ENCODE measurements around the gene ZNF654.

Gene ZNF654

GRCh38 chr3:88084097-88084501 is 25.0 kb downstream of the ZNF654 start:
- no peak for TF ChIP-seq CTCF (conservative IDR thresholded peaks at IDR 0.05)
- TF ChIP-seq ZFX (IDR thresholded peaks at IDR 0.05), result no peak

GRCh38 chr3:88090681-88091080 is 31.6 kb downstream of the ZNF654 start:
- no peak overlapping the region for H3K27ac ChIP-seq
- TF ChIP-seq ZFX (IDR thresholded peaks at IDR 0.05), result no peak
- no peak for TF ChIP-seq CTCF (conservative IDR thresholded peaks at IDR 0.05)

More at GRCh38 chr3:88084097-88084501, 25.0 kb downstream of the ZNF654 start:
- no peak overlapping the region for H3K27ac ChIP-seq

- H3K27ac ChIP-seq, result no peak overlapping the region
- no peak for TF ChIP-seq ZFX (IDR thresholded peaks at IDR 0.05)
- TF ChIP-seq CTCF (conservative IDR thresholded peaks at IDR 0.05), result no peak
These were observed 33.2 kb downstream of the ZNF654 start for GRCh38 chr3:88092270-88092669.

- H3K27ac ChIP-seq, result no peak overlapping the region
- TF ChIP-seq CTCF (conservative IDR thresholded peaks at IDR 0.05) (no peak; the same call in 1 of the 2 replicates), ZFX (IDR thresholded peaks at IDR 0.05) (no peak)
These were observed 34.2 kb downstream of the ZNF654 start for GRCh38 chr3:88093266-88093665.

GRCh38 chr3:88101142-88101541 is 42.1 kb downstream of the ZNF654 start:
- H3K27ac ChIP-seq, result no peak overlapping the region
- TF ChIP-seq ZFX (IDR thresholded peaks at IDR 0.05) (no peak), CTCF (conservative IDR thresholded peaks at IDR 0.05) (no peak)

- no peak overlapping the region for H3K27ac ChIP-seq
- TF ChIP-seq ZFX (IDR thresholded peaks at IDR 0.05) (no peak), CTCF (conservative IDR thresholded peaks at IDR 0.05) (no peak)
These were observed 46.3 kb downstream of the ZNF654 start for GRCh38 chr3:88105325-88105724.

- no peak overlapping the region for H3K27ac ChIP-seq
- no peak for TF ChIP-seq ZFX (IDR thresholded peaks at IDR 0.05)
- no peak for TF ChIP-seq CTCF (conservative IDR thresholded peaks at IDR 0.05)
These were observed 53.2 kb downstream of the ZNF654 start for GRCh38 chr3:88112289-88112688.
